IMR-90 (cell line): Measurements from ENCODE around the gene GOT2. TPM values are rescaled to one million over a fixed set of nuclear protein-coding genes. Genes with fewer than 3 reads are reported as not detected.

Experiments
- ATAC-seq: fragments of 200-7000 bp; cut with Tn5 transposase; 2 replicates; pipeline ENCODE4 v1.9.1; 2020; ENCODE audit warnings: low read depth, mild to moderate bottlenecking, moderate library complexity
- BruUV-seq: library from RNA; stranded (reverse); fragments of 400-500 nt; replicated peaks from 2 replicates; lab custom pipeline; 2021; lab: Mats Ljungman, UMichigan
- CTCF ChIA-PET: fragments of 300-600 bp; formaldehyde crosslinking; extraction: SDS; loops from one replicate; lab custom pipeline; 2021; ENCODE audit warnings: antibody characterized with exemption; lab: Yijun Ruan, JAX
- POLR2A ChIA-PET: fragments of 300-600 bp; sonication (Branson Sonifier 250); formaldehyde crosslinking; loops from one replicate; lab custom pipeline; 2022; ENCODE audit warnings: antibody characterized with exemption; ENCODE audit not compliant: unreplicated experiment; lab: Charles Lee
- DNase-seq: peaks from one replicate; pipeline ENCODE4 v3.0.0; 2013
- H2AFZ ChIP-seq: replicated peaks from 2 replicates; pipeline ENCODE3; 2013; ENCODE audit warnings: low read length, mild to moderate bottlenecking; ENCODE audit not compliant: poor library complexity
- H2AK5ac ChIP-seq: 2 replicates; pipeline ENCODE4 v1.6.1; 2013; ENCODE audit warnings: low read depth, low read length, inconsistent platforms
- H2AK9ac ChIP-seq: replicated peaks from 2 replicates; pipeline ENCODE3; 2013; ENCODE audit warnings: mild to moderate bottlenecking, low read depth, low read length, moderate library complexity; ENCODE audit not compliant: poor library complexity
- H2BK120ac ChIP-seq: 2 replicates; pipeline ENCODE4 v1.6.1; 2013; ENCODE audit warnings: low read depth, low read length, inconsistent platforms
- H2BK15ac ChIP-seq: 3 replicates; pipeline ENCODE4 v1.6.1; 2013; ENCODE audit warnings: low read depth, low read length, inconsistent platforms
- H2BK20ac ChIP-seq: 2 replicates; pipeline ENCODE4 v1.6.1; 2013; ENCODE audit warnings: low read depth, mild to moderate bottlenecking, inconsistent platforms, low read length, moderate library complexity
- H2BK5ac ChIP-seq: 2 replicates; pipeline ENCODE4 v1.6.1; 2013; ENCODE audit warnings: mild to moderate bottlenecking, low read depth, low read length, inconsistent platforms; ENCODE audit not compliant: poor library complexity, severe bottlenecking
- H3K14ac ChIP-seq: replicated peaks from 2 replicates; pipeline ENCODE4 v1.6.1; 2013; ENCODE audit warnings: low read depth, low read length, inconsistent platforms
- H3K18ac ChIP-seq: 2 replicates; pipeline ENCODE4 v1.6.1; 2013; ENCODE audit warnings: low read depth, low read length, control low read depth
- H3K23ac ChIP-seq: 2 replicates; pipeline ENCODE4 v1.6.1; 2013; ENCODE audit warnings: low read depth, low read length, inconsistent platforms
- H3K27ac ChIP-seq: 2 replicates; pipeline ENCODE4 v1.5.1; 2013; ENCODE audit warnings: mild to moderate bottlenecking, control low read depth, low read length; ENCODE audit not compliant: insufficient read depth
- H3K27me3 ChIP-seq: 2 replicates; pipeline ENCODE4 v1.6.1; 2013; ENCODE audit warnings: low read length; ENCODE audit not compliant: control insufficient read depth, insufficient read depth
- H3K36me3 ChIP-seq: 2 replicates; pipeline ENCODE4 v1.6.1; 2013; ENCODE audit warnings: low read length, mixed read lengths; ENCODE audit not compliant: control insufficient read depth, insufficient read depth
- H3K4ac ChIP-seq: 2 replicates; pipeline ENCODE4 v1.6.1; 2013; ENCODE audit warnings: low read depth, low read length, inconsistent platforms
- H3K4me1 ChIP-seq: 2 replicates; pipeline ENCODE4 v1.6.1; 2013; ENCODE audit warnings: low read length, mixed read lengths; ENCODE audit not compliant: control insufficient read depth, insufficient read depth
- H3K4me2 ChIP-seq: 2 replicates; pipeline ENCODE4 v1.6.1; 2013; ENCODE audit warnings: low read depth, mild to moderate bottlenecking, control low read depth, low read length, moderate library complexity
- H3K4me3 ChIP-seq: 2 replicates; pipeline ENCODE4 v1.5.1; 2013; ENCODE audit warnings: low read depth, mild to moderate bottlenecking, control low read depth, low read length, moderate library complexity; ENCODE audit not compliant: insufficient read depth
- H3K56ac ChIP-seq: 2 replicates; pipeline ENCODE4 v1.6.1; 2013; ENCODE audit warnings: low read length, inconsistent platforms; ENCODE audit not compliant: insufficient read depth; ENCODE audit errors: extremely low read depth
- H3K79me1 ChIP-seq, 2 experiments: 2 replicates each; pipeline ENCODE4 v1.6.1; 2013; ENCODE audit warnings: low read length in 2 of 2, inconsistent platforms in 1 of 2, low read depth in 1 of 2
- H3K9ac ChIP-seq: 2 replicates; pipeline ENCODE4 v1.6.1; 2013; ENCODE audit warnings: low read depth, low read length, control low read depth
- H3K9me1 ChIP-seq: 2 replicates; pipeline ENCODE4 v1.6.1; 2013; ENCODE audit warnings: low read length, inconsistent platforms; ENCODE audit not compliant: insufficient read depth
- H3K9me3 ChIP-seq: 2 replicates; pipeline ENCODE4 v1.6.1; 2013; ENCODE audit warnings: low read length; ENCODE audit not compliant: control insufficient read depth, insufficient read depth
- H4K20me1 ChIP-seq: 2 replicates; pipeline ENCODE4 v1.6.1; 2013; ENCODE audit warnings: low read length, inconsistent platforms; ENCODE audit not compliant: insufficient read depth
- H4K5ac ChIP-seq: 2 replicates; pipeline ENCODE4 v1.6.1; 2013; ENCODE audit warnings: mild to moderate bottlenecking, low read depth, low read length, control low read depth
- H4K8ac ChIP-seq, 2 experiments: 2 replicates each; pipeline ENCODE4 v1.6.1; 2013; ENCODE audit warnings: low read depth in 2 of 2, low read length in 2 of 2, control low read depth in 1 of 2, inconsistent platforms in 1 of 2
- H4K91ac ChIP-seq: 2 replicates; pipeline ENCODE4 v1.6.1; 2013; ENCODE audit warnings: low read depth, low read length, inconsistent platforms; ENCODE audit not compliant: insufficient read depth
- BHLHE40 ChIP-seq: fragments of 150-350 bp; IDR thresholded peaks from 2 replicates; pipeline ENCODE4 v1.6.1; 2016; ENCODE audit warnings: mild to moderate bottlenecking, low read depth, low read length
- CHD1 ChIP-seq: IDR thresholded peaks from 2 replicates; pipeline ENCODE4 v1.6.1; 2012; ENCODE audit warnings: low read depth, low read length, improper control_type of control experiment
- FOS ChIP-seq: fragments of 150-350 bp; IDR thresholded peaks from 2 replicates; pipeline ENCODE4 v1.6.1; 2016; ENCODE audit warnings: low read depth, low read length
- MAZ ChIP-seq: IDR thresholded peaks from 2 replicates; pipeline ENCODE4 v1.6.1; 2012; ENCODE audit warnings: low read depth, mild to moderate bottlenecking, low read length, improper control_type of control experiment, moderate library complexity, borderline replicate concordance
- MXI1 ChIP-seq: IDR thresholded peaks from 2 replicates; pipeline ENCODE4 v1.6.1; 2012; ENCODE audit warnings: low read depth, mild to moderate bottlenecking, low read length, moderate library complexity, borderline replicate concordance
- RAD21 ChIP-seq: IDR thresholded peaks from 2 replicates; pipeline ENCODE4 v1.6.1; 2012; ENCODE audit warnings: low read length, improper control_type of control experiment
- RCOR1 ChIP-seq: IDR thresholded peaks from 2 replicates; pipeline ENCODE4 v1.6.1; 2012; ENCODE audit warnings: mild to moderate bottlenecking, low read length, improper control_type of control experiment; ENCODE audit not compliant: insufficient replicate concordance
- RFX5 ChIP-seq: IDR thresholded peaks from 2 replicates; pipeline ENCODE4 v1.8.0; 2012; ENCODE audit warnings: low read depth, mild to moderate bottlenecking, low read length, moderate library complexity
- SMC3 ChIP-seq: fragments of 150-350 bp; IDR thresholded peaks from 2 replicates; pipeline ENCODE4 v1.6.1; 2016; ENCODE audit warnings: low read depth, mild to moderate bottlenecking, antibody characterized with exemption, low read length, moderate library complexity
- WGBS, 2 experiments: methylation state at CpG; one replicate each; pipeline versions ENCODE4 v1.1.5 to v1.1.7; 2013; ENCODE audit warnings: missing lambda C conversion rate in 2 of 2; ENCODE audit not compliant: insufficient read length in 1 of 2; ENCODE audit errors: extremely low coverage in 2 of 2; 5-methylcytosine and 5-hydroxymethylcytosine counted together
- dilution Hi-C: fragments of 300-500 bp; cut with HindIII; formaldehyde crosslinking; loops from one replicate; pipeline ENCODE4 v1.14.3; 2018; ENCODE audit warnings: low sequenced_read_pairs; ENCODE audit not compliant: unreplicated experiment
- in situ Hi-C: fragments of 300-500 bp; cut with MboI; formaldehyde crosslinking; loops from 3 replicates; pipeline ENCODE4 v1.14.3; 2019; ENCODE audit warnings: low sequenced_read_pairs, inconsistent platforms, mixed read lengths
- intact Hi-C: fragments of 100-400 bp; cut with micrococcal nuclease; formaldehyde crosslinking; loops from 2 replicates; pipeline ENCODE4 v1.10.0; 2022
- polyA plus RNA-seq, 3 experiments: library from polyadenylated mRNA; depleted of rRNA; stranded (reverse); fragments of >200 nt; gene quantifications; 2 replicates each; pipeline ENCODE4 v1.2.3, GENCODE V29; 2012; ENCODE audit warnings: low replicate concordance in 1 of 3
- total RNA-seq: library from RNA; depleted of rRNA; stranded (reverse); fragments of >200 nt; gene quantifications from 2 replicates; pipeline ENCODE4 v1.2.3, GENCODE V29; 2012
- TF ChIP-seq, protein P1 (sequence below): fragments of 150-350 bp; IDR thresholded peaks from 2 replicates; pipeline ENCODE4 v1.6.1; 2017; ENCODE audit warnings: mild to moderate bottlenecking, antibody characterized with exemption, low read length, low read depth
- TF ChIP-seq, protein P2 (sequence below): fragments of 150-350 bp; IDR thresholded peaks from 2 replicates; pipeline ENCODE4 v1.6.1; 2016; ENCODE audit warnings: low read depth, mild to moderate bottlenecking, low read length, moderate library complexity, borderline replicate concordance
- TF ChIP-seq, protein P3 (sequence below): conservative IDR thresholded peaks from 2 replicates; pipeline ENCODE4 v1.5.1; 2012; ENCODE audit warnings: mild to moderate bottlenecking, low read depth, low read length, improper control_type of control experiment

The GOT2 gene
- total and polyA plus RNA-seq, 2 of the 4 experiments (the other 2 are of a cell fraction): 50.2 to 60.2 TPM

DNA sequence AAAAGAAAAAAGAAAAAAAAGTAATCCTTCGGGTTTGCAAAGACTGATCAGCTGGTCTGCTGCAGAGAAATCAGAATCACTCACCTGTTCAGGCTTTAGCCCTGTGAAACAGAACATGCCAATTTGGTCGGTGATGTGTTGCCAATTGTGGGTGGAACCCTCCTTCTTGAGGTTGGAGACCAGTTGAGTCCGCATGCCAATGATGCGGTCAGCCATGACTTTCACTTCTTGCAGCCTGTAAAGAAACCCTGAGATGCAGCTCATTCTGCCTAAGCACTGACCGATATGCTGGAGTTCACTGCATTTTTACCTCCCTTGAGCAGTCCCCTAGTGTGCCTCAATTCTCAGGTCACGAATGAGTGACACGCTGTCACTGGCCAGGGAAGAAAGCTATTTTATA is 24.8 kb downstream of the GOT2 start:
- Histone ChIP-seq H2BK5ac (no peak overlapping the region), H4K91ac (no peak overlapping the region), H2AK5ac (no peak overlapping the region), H3K4me3 (no peak overlapping the region), H3K4me2 (no peak overlapping the region), H3K23ac (no peak overlapping the region), H2BK15ac (no peak overlapping the region), H4K20me1 (no peaks in the 10 kb centered on the region), H3K9me3 (no peaks in the 10 kb centered on the region), H3K4me1 (no peaks in the 10 kb centered on the region), H3K14ac (no peak overlapping the region), H3K27me3 (no peaks in the 10 kb centered on the region), H2BK120ac (no peak overlapping the region), H3K4ac (no peak overlapping the region), H3K9me1 (0 out of 2 replicates have a peak, but pooled peaks cover 5% of the 10 kb centered on the region), H2AFZ (no peak overlapping the region), H4K8ac (no peak overlapping the region), H3K18ac (no peak overlapping the region), H3K36me3 (peaks cover 37% of the 10 kb centered on the region), H2AK9ac (no peak overlapping the region), H4K5ac (no peak overlapping the region), H3K79me1 (no peaks in the 10 kb centered on the region), H3K9ac (no peak overlapping the region), H2BK20ac (no peak overlapping the region), H3K56ac (no peak overlapping the region), H3K27ac (no peak overlapping the region)
- POLR2A ChIA-PET: no interaction called here
- no TSS peak for BruUV-seq
- intact Hi-C loops: no loop called here
- dilution Hi-C loops: no loop called here
- no peak for ATAC-seq
- in situ Hi-C loops: no loop called here
- no peak for TF ChIP-seq CHD1
- TF ChIP-seq MXI1: no peak
- no peak for TF ChIP-seq BHLHE40
- TF ChIP-seq, protein P1, sequence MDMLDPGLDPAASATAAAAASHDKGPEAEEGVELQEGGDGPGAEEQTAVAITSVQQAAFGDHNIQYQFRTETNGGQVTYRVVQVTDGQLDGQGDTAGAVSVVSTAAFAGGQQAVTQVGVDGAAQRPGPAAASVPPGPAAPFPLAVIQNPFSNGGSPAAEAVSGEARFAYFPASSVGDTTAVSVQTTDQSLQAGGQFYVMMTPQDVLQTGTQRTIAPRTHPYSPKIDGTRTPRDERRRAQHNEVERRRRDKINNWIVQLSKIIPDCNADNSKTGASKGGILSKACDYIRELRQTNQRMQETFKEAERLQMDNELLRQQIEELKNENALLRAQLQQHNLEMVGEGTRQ: no peak
- no peak for TF ChIP-seq SMC3
- TF ChIP-seq, protein P2, sequence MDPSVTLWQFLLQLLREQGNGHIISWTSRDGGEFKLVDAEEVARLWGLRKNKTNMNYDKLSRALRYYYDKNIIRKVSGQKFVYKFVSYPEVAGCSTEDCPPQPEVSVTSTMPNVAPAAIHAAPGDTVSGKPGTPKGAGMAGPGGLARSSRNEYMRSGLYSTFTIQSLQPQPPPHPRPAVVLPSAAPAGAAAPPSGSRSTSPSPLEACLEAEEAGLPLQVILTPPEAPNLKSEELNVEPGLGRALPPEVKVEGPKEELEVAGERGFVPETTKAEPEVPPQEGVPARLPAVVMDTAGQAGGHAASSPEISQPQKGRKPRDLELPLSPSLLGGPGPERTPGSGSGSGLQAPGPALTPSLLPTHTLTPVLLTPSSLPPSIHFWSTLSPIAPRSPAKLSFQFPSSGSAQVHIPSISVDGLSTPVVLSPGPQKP: no peak
- TF ChIP-seq, protein P3, sequence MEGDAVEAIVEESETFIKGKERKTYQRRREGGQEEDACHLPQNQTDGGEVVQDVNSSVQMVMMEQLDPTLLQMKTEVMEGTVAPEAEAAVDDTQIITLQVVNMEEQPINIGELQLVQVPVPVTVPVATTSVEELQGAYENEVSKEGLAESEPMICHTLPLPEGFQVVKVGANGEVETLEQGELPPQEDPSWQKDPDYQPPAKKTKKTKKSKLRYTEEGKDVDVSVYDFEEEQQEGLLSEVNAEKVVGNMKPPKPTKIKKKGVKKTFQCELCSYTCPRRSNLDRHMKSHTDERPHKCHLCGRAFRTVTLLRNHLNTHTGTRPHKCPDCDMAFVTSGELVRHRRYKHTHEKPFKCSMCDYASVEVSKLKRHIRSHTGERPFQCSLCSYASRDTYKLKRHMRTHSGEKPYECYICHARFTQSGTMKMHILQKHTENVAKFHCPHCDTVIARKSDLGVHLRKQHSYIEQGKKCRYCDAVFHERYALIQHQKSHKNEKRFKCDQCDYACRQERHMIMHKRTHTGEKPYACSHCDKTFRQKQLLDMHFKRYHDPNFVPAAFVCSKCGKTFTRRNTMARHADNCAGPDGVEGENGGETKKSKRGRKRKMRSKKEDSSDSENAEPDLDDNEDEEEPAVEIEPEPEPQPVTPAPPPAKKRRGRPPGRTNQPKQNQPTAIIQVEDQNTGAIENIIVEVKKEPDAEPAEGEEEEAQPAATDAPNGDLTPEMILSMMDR: no peak
- TF ChIP-seq RCOR1: no peak
- no peak for TF ChIP-seq MAZ
- TF ChIP-seq RFX5: no peak
- no peak for TF ChIP-seq FOS
- TF ChIP-seq RAD21: no peak
- CTCF ChIA-PET: no interaction called here
- WGBS, 2 experiments: 100% methylated on average over 3 of the region's 7 CpGs; no CpG with 5 or more reads in 1 of the 2 experiments
- no peak for DNase-seq
